Frontal cortex (tissue), 4 donors: ENCODE results near the gene SLC9A9. TPM values are rescaled to one million over a fixed set of nuclear protein-coding genes. Genes with fewer than 3 reads are reported as not detected.
A peak's percentile ranks its signal among the peaks of the same experiment; 100 is the strongest.

Experiments
- DNase-seq, 2 donors: peaks; one replicate each; pipeline ENCODE4 v3.0.0; 2012; ENCODE audit warnings: low spot score in 2 of 2
- FAIRE-seq: peaks from 2 replicates; lab custom pipeline; 2012; peaks lifted over from hg19 to GRCh38; lab: Jason Lieb, UNC
- total RNA-seq: library from RNA; depleted of rRNA; stranded (reverse); fragments of >200 nt; gene quantifications from one replicate; pipeline ENCODE4 v1.2.3, GENCODE V29; 2014
- donor health status: control.
- donor health status: control.
- donor health status: control.

The SLC9A9 gene
- total RNA-seq, 1 donor from 2014 or later, result 4.9 TPM

DNA sequence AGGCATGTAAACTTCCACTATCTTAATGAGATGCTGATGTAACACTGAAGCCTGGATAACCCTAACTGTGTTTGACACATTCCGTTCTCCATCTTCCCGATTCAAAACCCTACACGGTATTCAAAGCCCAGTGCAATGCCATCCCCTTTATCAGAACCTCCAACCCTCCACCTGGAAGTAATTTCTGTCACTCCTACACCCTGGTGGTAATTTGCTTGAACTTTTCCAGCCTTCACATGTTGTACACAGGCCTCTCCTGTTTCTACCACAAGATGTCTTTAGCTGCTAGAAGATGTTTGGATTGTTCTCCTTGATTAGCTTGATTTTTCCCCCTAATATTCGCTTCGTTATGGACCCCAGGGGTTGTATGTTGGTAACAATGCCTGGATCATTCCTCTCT is 519.8 kb downstream of the SLC9A9 start:
- FAIRE-seq (no peak), DNase-seq (no peak)

DNA sequence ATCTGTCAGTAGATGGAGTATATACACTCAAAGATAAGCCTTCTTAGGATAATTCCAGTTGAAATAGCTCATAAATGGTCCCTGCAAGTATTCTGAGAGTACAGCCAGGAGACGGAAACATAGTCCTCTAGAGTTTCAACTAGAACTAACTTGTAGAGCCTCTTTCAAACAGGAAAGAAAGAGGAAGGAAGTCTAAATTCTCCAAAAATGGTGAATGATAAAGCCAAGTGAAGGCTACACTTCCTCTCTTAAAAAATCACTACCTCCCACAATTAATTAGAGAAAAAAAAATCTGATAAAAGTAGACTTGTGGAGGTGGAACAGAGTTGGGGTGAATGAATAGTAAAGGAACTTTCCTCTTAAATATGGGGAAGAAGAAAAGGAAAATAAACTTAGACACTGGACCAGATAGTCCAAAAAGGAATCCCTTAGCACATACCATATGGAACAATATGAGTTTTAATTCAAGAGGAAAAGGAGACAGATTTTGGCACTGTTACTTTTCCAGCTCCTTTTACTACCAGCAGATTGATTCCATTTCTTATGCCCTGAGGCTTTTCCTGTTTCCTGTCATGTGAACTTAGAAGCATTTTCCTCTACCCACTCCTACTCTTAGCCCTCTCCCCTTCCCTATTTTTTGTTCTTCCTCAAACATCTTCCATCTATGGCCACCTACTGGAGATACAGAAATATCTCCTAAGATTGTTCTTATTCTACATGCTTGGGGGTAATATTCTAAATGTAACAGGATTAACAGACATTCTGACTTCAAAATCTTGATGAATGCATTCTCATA is 521.1 kb downstream of the SLC9A9 start:
- FAIRE-seq (no peak), DNase-seq (no peak)

- DNase-seq (no peak), FAIRE-seq (no peak)
Observed at GRCh38 chr3:143321058-143321769, 527.1 kb downstream of the SLC9A9 start.

DNA sequence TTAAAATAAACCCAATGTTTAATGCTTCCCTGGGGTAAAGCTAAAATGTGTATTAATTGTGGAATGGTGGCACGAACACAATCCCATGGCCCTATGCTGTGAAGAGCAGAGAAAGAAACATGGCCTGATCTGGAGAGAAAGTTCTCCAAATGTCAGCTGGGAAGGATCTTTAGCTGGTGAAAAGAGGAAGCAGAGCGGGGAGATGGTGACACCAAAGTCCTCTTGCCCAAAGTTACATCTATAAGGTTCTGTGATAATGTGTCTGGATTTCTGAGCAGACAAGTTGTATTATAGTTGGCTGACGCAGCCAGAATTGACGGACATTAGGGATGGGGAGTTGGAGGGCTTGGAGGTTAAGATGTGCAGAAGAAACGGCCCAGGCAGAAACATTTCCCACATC is 532.5 kb downstream of the SLC9A9 start:
- DNase-seq (no peak), FAIRE-seq (no peak)

DNA sequence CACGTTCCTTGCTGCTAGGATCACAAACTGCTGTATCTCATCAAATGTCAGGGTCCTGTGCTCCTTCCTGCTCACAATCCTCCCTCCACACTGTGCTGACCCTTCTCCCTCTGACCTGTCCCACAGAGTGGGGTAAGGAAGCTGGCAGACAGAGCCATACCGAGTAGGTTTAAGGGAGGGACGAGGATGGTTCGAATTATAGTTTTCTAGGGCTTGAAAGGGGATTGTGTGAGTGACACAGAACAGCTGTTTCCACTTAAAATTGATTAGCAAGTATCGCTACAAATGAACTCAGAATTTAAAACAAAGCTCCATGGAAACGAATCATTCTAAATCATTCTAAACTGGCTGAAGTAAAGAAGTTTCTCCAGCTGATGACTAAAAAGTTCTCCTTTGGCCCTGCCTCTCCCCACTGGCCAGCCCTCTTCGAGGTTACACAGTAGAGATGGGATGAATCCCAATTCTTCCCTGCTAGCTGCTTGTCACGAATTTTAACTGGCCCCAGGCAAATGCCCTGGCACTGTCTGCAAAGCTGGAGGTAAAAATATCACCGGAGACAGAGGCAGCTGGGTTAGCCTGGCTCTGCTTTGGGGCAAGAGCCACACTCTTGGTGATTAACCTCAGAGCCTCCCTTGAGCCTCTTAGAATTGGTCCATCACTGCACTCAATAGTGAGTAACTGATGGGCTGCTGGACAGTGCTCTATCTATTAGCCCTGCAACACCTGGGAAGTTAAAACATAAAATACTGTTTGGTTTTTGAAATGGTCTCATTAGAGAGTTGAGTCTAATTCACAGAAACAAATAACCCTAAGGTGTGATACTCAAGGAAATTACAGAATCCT is 533.8 kb downstream of the SLC9A9 start:
- DNase-seq, result no peak
- FAIRE-seq, result no peak

- no peak for FAIRE-seq
- DNase-seq, result no peak
Observed at GRCh38 chr3:143313893-143314188, 534.4 kb downstream of the SLC9A9 start.

DNA sequence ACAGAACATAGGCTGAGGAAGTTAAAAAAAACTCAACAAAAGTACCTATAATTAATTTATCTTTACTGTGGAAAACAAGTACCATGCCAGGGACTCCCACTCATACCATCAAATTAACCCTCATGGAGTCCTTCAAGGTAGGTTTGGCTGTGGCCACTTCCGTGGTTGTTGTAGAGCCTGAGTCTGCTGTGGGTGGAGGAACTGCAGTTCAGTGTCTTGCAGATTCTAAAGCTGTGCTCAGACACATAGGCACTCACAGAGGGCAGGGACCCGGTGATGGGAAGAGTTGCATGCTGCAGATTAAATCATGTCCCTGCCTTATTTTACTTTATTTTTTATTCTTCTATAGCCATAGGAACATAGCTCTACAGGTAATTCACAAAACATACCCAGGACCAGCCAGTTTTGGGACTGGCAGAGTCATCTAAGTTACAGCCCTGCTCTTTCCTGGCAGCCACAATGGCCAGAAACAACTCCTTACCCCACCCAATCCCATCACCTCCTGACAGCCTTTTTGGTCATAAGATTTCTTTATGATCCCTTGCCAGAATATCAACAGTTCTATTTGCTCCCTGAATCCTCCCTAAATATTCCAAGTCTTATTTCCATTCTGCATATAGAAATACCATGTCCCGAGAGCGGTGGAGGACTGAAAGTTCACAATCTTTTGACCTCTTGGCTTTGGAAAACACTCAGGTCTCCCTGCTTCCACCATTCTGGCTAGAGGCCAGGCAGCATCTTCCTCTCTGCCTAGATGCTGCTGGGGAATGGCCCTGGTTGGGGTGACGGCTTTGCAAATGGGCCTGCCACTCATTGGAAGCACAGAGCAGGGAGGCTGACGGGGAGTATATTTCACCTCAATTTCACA is 535.0 kb downstream of the SLC9A9 start:
- no peak for FAIRE-seq
- no peak for DNase-seq

GRCh38 chr3:143311096-143311495 is 537.2 kb downstream of the SLC9A9 start:
- no peak for FAIRE-seq
- DNase-seq, result no peak

DNA sequence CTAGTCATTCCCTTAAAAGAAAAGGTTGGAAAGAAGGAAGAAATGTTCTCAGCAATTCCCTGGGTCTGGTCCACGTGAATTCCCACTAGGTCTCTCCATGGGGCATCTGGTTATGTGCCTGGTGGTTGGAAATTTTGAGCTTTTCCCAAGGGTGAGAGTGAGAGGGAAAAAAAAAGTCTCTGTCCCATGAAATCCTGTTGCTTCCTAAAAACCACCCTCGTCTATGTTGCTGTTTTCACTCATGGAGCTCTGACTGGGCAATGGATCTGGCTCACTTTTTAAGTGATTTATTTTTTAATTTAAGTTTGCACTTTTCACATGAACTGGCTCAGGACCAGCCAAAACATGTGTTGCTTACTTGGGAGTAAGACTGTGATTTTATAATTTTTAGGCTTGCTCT is 538.6 kb downstream of the SLC9A9 start:
- DNase-seq (no peak), FAIRE-seq (no peak)

DNA sequence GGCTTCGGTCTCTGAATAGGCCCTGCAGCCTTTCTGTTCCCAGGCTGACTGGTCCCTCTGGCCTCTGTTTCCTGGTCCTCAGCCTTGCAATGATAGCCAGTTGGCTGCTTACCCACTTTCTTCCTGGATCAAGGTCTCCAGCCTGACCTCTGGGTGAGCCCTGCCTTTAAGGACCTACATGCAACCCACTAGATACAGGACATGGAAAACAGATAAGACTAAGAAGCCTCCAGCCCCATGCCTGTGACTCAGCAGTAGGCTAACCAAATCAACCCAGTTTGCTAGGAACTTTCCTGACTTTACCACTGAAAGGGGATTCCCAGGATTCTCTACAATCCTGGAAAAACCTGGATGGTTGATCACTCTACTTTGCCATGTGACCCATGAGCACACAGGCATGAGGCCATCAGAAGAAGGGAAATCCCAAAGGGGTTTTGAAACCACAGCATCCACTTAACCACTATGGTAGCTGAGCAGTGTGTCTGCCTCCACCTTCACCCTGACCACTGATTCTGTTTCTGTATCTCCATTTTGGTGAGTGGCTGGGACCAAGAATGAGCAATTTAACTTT is 540.6 kb downstream of the SLC9A9 start:
- no peak for FAIRE-seq
- no peak for DNase-seq

- no peak for FAIRE-seq
Observed at GRCh38 chr3:143306407-143306806, 541.9 kb downstream of the SLC9A9 start.

DNA sequence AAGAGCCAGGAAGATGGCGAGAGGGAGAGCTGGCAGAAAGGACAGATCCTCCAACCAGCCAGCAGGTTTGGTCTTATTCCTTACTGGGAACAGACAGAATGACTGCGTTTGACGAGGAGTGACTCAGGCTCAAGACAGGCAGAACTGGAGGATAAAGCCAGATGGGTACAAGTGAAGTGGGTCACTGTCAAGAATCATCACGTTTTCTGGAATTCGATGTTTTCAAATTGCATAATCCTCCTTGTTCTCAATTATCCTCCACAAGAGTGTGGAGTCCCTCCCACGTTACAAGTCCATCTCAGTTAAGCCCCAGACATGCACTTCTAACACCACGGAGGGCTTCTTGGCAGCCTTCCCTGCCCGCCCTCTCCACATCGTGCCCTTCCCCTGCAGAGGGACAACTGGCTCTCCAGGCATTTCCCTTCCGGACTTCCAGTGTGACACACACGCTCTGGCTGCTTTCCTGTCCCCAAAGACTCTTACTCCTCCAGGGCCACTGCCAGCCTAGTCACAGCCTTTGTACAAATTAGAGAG is 545.6 kb downstream of the SLC9A9 start:
- DNase-seq, result peak in 1 of 2 donors; percentile 18

More at GRCh38 chr3:143306407-143306806, 541.9 kb downstream of the SLC9A9 start:
- no peak for DNase-seq

GRCh38 chr3:143301031-143301901 is 547.0 kb downstream of the SLC9A9 start:
- no peak for FAIRE-seq
- no peak for DNase-seq

More for the DNA sequence above, 545.6 kb downstream of the SLC9A9 start:
- no peak for FAIRE-seq

DNA sequence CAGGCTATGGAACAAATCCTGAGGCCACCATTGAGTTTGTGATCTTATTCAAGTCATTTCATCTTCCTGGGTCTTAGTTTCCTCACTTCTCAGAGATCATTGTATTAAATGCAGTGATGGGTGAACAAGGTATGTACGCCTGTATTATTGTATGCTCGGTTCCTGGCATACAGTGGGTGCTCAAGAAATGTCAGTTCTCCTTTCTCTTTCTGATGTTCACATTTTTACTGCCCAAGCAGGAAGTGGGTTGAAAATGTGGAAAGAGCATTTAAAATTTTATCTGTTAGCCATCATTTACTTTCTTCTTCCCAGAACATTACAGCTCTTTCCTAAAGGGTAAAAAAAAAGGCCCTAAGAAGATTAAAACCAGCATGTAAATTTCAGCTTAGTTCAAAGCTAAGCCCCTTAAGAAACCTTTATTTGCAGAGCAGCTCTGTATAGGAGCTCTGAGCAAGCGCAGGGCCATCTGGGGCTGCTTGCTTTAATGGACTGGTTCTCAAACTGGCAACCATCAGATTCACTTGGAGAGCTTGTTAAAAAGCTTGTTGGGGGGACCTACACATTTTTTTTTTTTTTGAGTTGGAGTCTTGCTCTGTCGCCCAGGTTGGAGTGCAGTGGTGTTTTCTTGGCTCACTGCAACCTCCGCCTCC is 549.3 kb downstream of the SLC9A9 start:
- no peak for DNase-seq
- no peak for FAIRE-seq

DNA sequence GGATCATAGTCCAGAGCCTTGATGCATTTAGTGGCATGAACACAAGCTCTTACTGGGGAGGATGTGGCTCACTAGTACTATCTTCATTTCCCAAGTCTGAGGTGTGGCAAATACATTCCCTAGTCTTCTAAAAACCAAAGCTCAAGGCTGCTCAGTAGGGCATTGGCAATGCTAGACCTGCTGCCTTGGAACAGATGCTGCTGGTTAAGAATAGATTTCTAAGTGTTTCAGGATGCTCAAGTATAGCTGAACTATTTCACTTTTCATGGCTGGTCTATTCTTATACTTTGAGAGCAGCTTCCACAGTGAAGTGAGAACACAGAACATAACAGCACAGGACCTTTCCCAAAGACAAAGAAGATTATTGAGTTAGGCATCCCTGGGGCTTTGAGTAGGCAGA is 549.9 kb downstream of the SLC9A9 start:
- DNase-seq, result no peak
- FAIRE-seq, result no peak

DNA sequence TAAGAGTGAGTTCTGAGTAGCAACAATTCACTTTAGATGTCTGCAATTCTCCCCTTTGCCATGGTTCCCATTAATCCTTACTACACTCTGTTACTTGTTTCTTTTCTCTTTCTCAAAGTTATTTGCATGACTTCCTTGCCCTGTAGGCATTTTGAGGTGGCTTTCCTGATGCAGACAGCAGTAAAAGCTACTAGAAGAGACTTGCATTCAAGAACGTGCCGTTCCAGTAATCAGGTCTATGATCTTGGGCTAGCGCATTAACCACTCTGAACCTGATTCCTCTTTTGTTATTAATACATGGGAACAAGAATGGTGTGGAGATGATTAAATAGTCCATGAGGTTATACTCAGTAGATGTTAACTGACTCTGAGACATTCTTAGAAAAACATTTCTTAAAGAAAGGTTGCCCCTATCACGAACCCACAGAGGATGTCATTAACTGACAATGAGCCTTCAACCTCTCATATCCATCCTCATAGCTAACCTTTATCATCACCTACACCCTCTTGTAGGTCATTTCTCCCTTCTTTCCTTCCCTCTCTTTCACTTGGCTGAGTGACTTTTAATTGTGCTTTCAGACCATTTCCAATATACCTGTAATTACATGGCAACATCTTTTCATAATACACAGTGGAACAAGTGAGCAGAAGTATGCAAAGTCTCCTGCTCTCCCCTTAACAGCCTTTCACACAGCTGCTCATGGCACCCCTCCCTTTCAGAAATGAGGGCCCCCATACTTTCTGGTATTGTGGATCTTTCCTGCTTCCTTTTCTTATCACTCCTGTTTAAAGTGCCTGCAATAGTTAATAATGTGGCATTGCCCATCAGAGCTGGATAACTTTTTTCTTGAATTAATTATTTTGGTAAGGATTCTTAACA is 552.8 kb downstream of the SLC9A9 start:
- DNase-seq (no peak), FAIRE-seq (no peak)

DNA sequence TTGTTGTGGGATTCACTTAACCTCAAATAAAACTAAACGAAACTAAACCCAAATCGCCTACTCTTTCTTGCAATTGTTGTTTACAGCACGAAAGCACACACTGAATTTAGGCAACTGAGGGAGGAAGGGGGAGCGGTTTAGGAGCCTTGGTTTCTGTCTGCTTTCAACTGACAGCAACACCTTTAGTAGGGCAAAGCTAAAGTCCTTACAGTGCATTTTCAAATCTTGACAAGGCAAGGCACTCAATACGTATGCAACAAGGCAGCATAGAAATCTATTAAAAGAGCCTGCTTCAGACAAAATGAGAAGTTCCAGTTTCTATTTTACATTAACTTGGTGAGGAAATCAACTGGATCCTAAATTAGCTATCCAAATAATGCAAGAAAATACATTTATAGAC is 554.1 kb downstream of the SLC9A9 start:
- FAIRE-seq, result no peak
- DNase-seq, result no peak
